ENCODE results near the gene SHROOM3.

SHROOM3 gene

GRCh38 chr4:76588274-76588673, 153.2 kb downstream of the SHROOM3 start:
- Histone ChIP-seq H3F3A (ENCODE audit: insufficient read depth) (no peaks in the 10 kb centered on the region), H3K4me3 (ENCODE audit: insufficient read depth, low read length, poor library complexity, severe bottlenecking) (no peak overlapping the region), H3K4me2 (ENCODE audit: low read depth, low read length, poor library complexity, severe bottlenecking) (no peak overlapping the region), H3K27ac (ENCODE audit: low read depth, low read length) (no peak overlapping the region), H3K79me2 (ENCODE audit: insufficient read depth, low read length) (no peaks in the 10 kb centered on the region), H3K9me3 (ENCODE audit: insufficient read depth, low read length) (no peaks in the 10 kb centered on the region), H3K9ac (ENCODE audit: low read length) (no peak overlapping the region), H4K20me1 (ENCODE audit: low read depth, low read length) (no peaks in the 10 kb centered on the region), H3K36me3 (ENCODE audit: low read length) (no peaks in the 10 kb centered on the region), H3K9me2 (replicated peaks; ENCODE audit: insufficient read depth, low read length) (no peaks in the 10 kb centered on the region), H2AFZ (ENCODE audit: low read depth, low read length, severe bottlenecking) (no peak overlapping the region), H3K27me3 (ENCODE audit: low read length) (no peaks in the 10 kb centered on the region)
- TF ChIP-seq, protein P1, sequence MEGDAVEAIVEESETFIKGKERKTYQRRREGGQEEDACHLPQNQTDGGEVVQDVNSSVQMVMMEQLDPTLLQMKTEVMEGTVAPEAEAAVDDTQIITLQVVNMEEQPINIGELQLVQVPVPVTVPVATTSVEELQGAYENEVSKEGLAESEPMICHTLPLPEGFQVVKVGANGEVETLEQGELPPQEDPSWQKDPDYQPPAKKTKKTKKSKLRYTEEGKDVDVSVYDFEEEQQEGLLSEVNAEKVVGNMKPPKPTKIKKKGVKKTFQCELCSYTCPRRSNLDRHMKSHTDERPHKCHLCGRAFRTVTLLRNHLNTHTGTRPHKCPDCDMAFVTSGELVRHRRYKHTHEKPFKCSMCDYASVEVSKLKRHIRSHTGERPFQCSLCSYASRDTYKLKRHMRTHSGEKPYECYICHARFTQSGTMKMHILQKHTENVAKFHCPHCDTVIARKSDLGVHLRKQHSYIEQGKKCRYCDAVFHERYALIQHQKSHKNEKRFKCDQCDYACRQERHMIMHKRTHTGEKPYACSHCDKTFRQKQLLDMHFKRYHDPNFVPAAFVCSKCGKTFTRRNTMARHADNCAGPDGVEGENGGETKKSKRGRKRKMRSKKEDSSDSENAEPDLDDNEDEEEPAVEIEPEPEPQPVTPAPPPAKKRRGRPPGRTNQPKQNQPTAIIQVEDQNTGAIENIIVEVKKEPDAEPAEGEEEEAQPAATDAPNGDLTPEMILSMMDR (IDR thresholded peaks at IDR 0.05; ENCODE audit: insufficient read depth, low read length, poor library complexity, severe bottlenecking): no peak
- no peak for TF ChIP-seq EZH2phosphoT487 (conservative IDR thresholded peaks at IDR 0.05; ENCODE audit: low read length)

- H3K79me2 ChIP-seq (ENCODE audit: insufficient read depth, low read length): no peaks in the 10 kb centered on the region
- H3K4me2 ChIP-seq (ENCODE audit: low read depth, low read length, poor library complexity, severe bottlenecking): no peak overlapping the region
- no peaks in the 10 kb centered on the region for H3K9me2 ChIP-seq (replicated peaks; ENCODE audit: insufficient read depth, low read length)
- no peak overlapping the region for H3K27ac ChIP-seq (ENCODE audit: low read depth, low read length)
- H4K20me1 ChIP-seq (ENCODE audit: low read depth, low read length): no peaks in the 10 kb centered on the region
- H2AFZ ChIP-seq (ENCODE audit: low read depth, low read length, severe bottlenecking): no peak overlapping the region
- H3K4me3 ChIP-seq (ENCODE audit: insufficient read depth, low read length, poor library complexity, severe bottlenecking): no peak overlapping the region
- no peaks in the 10 kb centered on the region for H3K36me3 ChIP-seq (ENCODE audit: low read length)
- TF ChIP-seq, protein P1 (IDR thresholded peaks at IDR 0.05; ENCODE audit: insufficient read depth, low read length, poor library complexity, severe bottlenecking): no peak
- no peak for TF ChIP-seq EZH2phosphoT487 (conservative IDR thresholded peaks at IDR 0.05; ENCODE audit: low read length)
- no peaks in the 10 kb centered on the region for H3K9me3 ChIP-seq (ENCODE audit: insufficient read depth, low read length)
- H3K27me3 ChIP-seq (ENCODE audit: low read length): no peaks in the 10 kb centered on the region
- H3F3A ChIP-seq (ENCODE audit: insufficient read depth): no peaks in the 10 kb centered on the region
- no peak overlapping the region for H3K9ac ChIP-seq (ENCODE audit: low read length)
Measured at GRCh38 chr4:76589402-76589801, 154.4 kb downstream of the SHROOM3 start.

DNA sequence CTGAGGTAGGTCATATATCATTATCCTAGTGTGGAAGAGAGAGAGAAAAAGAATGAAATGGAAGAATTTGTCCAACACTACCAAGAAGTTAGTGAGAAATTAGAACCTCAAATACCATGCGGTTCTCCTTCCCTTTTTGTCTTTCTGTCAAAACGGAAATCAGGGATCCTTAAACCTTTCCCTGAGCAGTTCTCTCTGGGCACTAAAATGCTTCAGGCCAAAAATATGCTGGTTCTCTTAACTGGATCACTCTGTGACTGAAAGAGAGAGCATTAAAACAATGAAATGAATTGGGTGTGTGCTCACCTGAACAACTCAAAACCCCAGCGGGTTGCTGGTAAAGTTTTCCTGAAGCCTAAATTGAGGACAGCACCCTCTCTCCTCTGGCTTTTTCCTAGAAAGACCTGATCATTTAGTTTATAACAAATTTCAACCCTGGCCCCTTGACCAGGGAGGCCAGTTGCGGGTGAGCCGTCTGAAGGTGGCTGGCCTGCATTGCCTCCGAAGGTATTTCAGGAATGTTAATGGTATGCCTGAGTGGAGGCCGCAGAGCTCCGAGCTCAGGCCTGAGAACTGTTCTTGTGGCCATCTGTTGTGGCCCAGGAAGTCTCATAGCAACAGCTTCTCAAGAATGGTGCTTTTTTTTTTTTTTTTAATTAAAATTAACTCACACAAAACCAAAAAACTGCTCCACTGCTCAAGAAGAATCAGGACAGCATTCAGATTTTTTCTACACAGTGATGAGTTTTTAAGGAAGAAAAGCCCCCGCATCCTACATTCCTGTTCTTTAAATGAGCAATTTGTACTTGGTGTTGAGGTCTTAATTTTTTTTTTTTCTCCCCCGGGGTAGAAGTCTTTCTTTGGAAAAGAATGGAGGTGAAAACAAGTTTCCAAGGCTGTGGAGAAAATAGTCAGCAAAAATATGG, 155.1 kb downstream of the SHROOM3 start:
- Histone ChIP-seq H3K36me3 (ENCODE audit: low read length) (no peaks in the 10 kb centered on the region), H3K4me3 (ENCODE audit: insufficient read depth, low read length, poor library complexity, severe bottlenecking) (no peak overlapping the region), H3K79me2 (ENCODE audit: insufficient read depth, low read length) (no peaks in the 10 kb centered on the region), H3F3A (ENCODE audit: insufficient read depth) (no peaks in the 10 kb centered on the region), H4K20me1 (ENCODE audit: low read depth, low read length) (no peaks in the 10 kb centered on the region), H3K4me2 (ENCODE audit: low read depth, low read length, poor library complexity, severe bottlenecking) (no peak overlapping the region), H3K27me3 (ENCODE audit: low read length) (no peaks in the 10 kb centered on the region), H3K9me2 (replicated peaks; ENCODE audit: insufficient read depth, low read length) (no peaks in the 10 kb centered on the region), H3K27ac (ENCODE audit: low read depth, low read length) (no peak overlapping the region), H3K9ac (ENCODE audit: low read length) (no peak overlapping the region), H2AFZ (ENCODE audit: low read depth, low read length, severe bottlenecking) (no peak overlapping the region), H3K9me3 (ENCODE audit: insufficient read depth, low read length) (no peaks in the 10 kb centered on the region)
- TF ChIP-seq EZH2phosphoT487 (conservative IDR thresholded peaks at IDR 0.05; ENCODE audit: low read length): no peak
- TF ChIP-seq, protein P1 (IDR thresholded peaks at IDR 0.05; ENCODE audit: insufficient read depth, low read length, poor library complexity, severe bottlenecking): no peak
